Testis (tissue), 3 donors: ENCODE results near the gene RPS8. TPM values are rescaled to one million over a fixed set of nuclear protein-coding genes. Genes with fewer than 3 reads are reported as not detected.

Source experiments
- DNase-seq: peaks from one replicate; pipeline ENCODE4 v3.0.0-alpha.2; 2019
- H3K27ac ChIP-seq, 2 donors: fragments of 200-600 bp; sonication (generic); one replicate each; pipeline ENCODE4 v1.5.1; 2019
- H3K27me3 ChIP-seq: fragments of 200-600 bp; sonication (generic); one replicate; pipeline ENCODE4 v1.5.1; 2019
- H3K36me3 ChIP-seq: fragments of 200-600 bp; sonication (generic); one replicate; pipeline ENCODE4 v1.5.1; 2017; ENCODE audit warnings: low read depth; ENCODE audit errors: missing control alignments
- H3K4me1 ChIP-seq: fragments of 200-600 bp; sonication (generic); one replicate; pipeline ENCODE4 v1.5.1; 2019
- H3K4me3 ChIP-seq, 2 donors: fragments of 200-600 bp; sonication (generic); one replicate each; pipeline ENCODE4 v1.5.1; 2017 to 2019
- H3K9me3 ChIP-seq: fragments of 200-600 bp; sonication (generic); one replicate; pipeline ENCODE4 v1.5.1; 2017
- CTCF ChIP-seq, 3 experiments: fragments of 450-650 bp in 2 of 3; fragments of 200-600 bp in 1 of 3; sonication (generic) in 1 of 3; IDR thresholded peaks; one replicate each; pipeline ENCODE4 v1.5.1; 2016 to 2019; ENCODE audit warnings: antibody characterized with exemption in 3 of 3, mild to moderate bottlenecking in 2 of 3, moderate library complexity in 1 of 3
- POLR2A ChIP-seq: fragments of 450-650 bp; IDR thresholded peaks from one replicate; pipeline ENCODE4 v1.6.1; 2017; ENCODE audit warnings: antibody characterized with exemption, mild to moderate bottlenecking, moderate library complexity
- WGBS, 2 donors: methylation state at CpG; one replicate each; pipeline ENCODE4 v1.1.5; 2018; 5-methylcytosine and 5-hydroxymethylcytosine counted together
- intact Hi-C: fragments of 100-400 bp; cut with DNase I; formaldehyde crosslinking; loops from one replicate; pipeline ENCODE4 v1.15.1; 2023; ENCODE audit warnings: low total_unique reads
- polyA plus RNA-seq: library from polyadenylated mRNA; stranded (reverse); fragments of 350-450 nt; fragmentation: Illumina TruSeq; extraction: RNeasy Lipid Tissue Mini Kit (QIAGEN cat#74804); gene quantifications from one replicate; pipeline ENCODE4 v1.2.3, GENCODE V29; 2014; ENCODE audit warnings: low read depth, low replicate concordance; ENCODE audit not compliant: insufficient read depth
- total RNA-seq, 2 donors: library from RNA; depleted of rRNA; stranded (reverse); fragments of >200 nt; gene quantifications; one replicate each; pipeline ENCODE4 v1.2.3, GENCODE V29; 2016

RPS8 gene
- total and polyA plus RNA-seq, 3 donors from 2014 or later, result 431 to 935 (median 860) TPM

DNA sequence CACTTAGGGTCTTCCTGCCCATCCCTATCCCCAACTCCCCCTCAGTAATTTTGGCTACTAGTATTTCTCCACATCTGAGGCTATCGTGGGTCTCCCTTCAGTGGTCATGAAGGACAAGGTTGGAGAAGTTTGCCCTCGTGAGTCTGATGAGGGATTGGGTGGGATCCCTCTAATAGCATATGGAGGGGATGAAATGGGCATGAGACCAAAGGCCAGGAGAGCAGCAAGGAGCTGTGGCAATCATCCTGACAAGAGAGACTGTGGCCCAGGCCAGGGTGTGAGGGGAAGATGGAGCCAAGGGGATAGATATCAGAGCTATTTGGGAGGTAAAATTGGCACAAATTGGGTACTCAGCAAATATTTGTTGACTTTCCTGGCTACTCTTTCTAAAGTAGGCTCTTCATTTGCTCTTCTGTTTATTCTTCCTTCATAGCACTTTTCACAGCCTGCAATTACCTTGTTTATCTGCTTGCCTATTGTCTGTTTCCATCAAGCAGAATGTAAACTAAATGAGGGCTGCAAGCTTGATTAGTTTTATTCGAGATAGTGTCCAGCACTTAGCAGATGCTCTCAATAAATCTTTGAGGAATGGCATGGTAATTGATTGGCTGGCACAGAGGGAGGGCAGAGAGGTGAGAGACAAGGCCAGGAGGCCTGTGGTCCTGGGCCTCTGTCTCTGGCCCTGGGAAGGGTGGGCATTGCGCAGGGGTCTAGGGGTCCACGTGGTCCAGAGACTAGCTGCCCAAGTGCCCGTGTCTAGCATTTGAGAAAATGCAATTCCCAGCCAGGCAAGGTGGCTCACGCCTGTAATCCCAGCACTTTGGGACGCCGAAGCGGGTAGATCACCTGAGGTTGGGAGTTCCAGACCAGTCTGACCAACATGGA, 23.4 kb downstream of the RPS8 start:
- intact Hi-C loops, result no loop called here
- no peaks in the 10 kb centered on the region for H3K27me3 ChIP-seq
- WGBS, 2 donors, result 74% methylated on average over 9 to 10 of the region's 10 CpGs

DNA sequence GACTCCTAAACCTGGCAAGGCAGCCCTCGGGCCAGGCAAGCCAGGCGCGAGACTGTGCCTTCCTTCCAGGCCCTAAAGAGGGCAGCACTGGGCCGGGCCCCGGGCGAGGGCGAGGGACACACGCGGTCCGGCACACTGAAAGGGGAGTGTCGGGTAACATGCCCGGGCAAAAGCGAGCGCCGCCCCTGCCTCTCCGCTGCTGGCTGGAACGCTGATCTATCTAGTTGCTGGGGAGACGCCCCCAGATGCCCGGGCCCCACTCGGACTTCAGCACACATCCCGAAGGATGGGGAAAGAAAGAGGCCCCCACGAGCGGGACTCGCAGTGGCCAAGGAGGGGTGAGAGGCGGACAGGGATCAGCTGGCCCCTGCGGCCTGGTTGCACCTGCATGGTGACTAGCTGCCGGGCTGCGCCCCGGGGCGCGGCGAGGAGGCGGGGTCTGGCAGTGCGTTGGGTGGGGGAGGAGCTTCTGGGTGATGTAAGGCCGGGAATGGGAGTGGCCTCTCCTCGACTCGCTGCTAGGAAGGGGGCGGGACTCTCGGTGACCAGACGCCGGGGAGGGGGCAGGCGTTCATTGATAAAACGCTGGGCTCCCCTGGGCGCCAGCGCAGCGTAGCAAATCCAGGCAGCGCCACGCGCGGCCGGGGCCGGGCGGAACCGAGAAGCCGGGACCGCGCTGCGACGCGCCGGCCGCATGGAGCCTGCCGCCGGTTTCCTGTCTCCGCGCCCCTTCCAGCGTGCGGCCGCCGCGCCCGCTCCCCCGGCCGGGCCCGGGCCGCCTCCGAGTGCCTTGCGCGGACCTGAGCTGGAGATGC, 24.6 kb downstream of the RPS8 start, which contains the start of gene PLK3:
PLK3 (plus strand) TSS at position 608 of the 815 bp plus-strand sequence; CDS start at position 695, 87 bp downstream.
- TF ChIP-seq POLR2A, result peak; percentile 82
- peak; percentile 80 to 87 (median 80) for TF ChIP-seq CTCF (IDR thresholded peaks at IDR 0.05)
- WGBS, 2 donors, result 0 to 2% methylated on average over 10 to 58 of the region's 79 CpGs
- intact Hi-C loops, result no loop called here
- no peaks in the 10 kb centered on the region for H3K27me3 ChIP-seq
- peak within 1 kb of the TSS; percentile 76 to 88 for H3K27ac ChIP-seq
- peaks cover 13% of the 10 kb centered on the region for H3K4me1 ChIP-seq
- peak; percentile 99 for DNase-seq
- H3K36me3 ChIP-seq, result no peaks in the 10 kb centered on the region
- peak within 1 kb of the TSS; percentile 74 to 83 for H3K4me3 ChIP-seq
- H3K9me3 ChIP-seq, result no peaks in the 10 kb centered on the region

More for the DNA sequence above, 23.4 kb downstream of the RPS8 start:
- Histone ChIP-seq H3K9me3 (no peaks in the 10 kb centered on the region), H3K27ac (peak overlapping the region; percentile 64 to 88), H3K4me3 (no peak overlapping the region), H3K4me1 (peaks cover 14% of the 10 kb centered on the region), H3K36me3 (no peaks in the 10 kb centered on the region)
- DNase-seq, result no peak
- no peak for TF ChIP-seq POLR2A
- TF ChIP-seq CTCF (IDR thresholded peaks at IDR 0.05), result no peak

DNA sequence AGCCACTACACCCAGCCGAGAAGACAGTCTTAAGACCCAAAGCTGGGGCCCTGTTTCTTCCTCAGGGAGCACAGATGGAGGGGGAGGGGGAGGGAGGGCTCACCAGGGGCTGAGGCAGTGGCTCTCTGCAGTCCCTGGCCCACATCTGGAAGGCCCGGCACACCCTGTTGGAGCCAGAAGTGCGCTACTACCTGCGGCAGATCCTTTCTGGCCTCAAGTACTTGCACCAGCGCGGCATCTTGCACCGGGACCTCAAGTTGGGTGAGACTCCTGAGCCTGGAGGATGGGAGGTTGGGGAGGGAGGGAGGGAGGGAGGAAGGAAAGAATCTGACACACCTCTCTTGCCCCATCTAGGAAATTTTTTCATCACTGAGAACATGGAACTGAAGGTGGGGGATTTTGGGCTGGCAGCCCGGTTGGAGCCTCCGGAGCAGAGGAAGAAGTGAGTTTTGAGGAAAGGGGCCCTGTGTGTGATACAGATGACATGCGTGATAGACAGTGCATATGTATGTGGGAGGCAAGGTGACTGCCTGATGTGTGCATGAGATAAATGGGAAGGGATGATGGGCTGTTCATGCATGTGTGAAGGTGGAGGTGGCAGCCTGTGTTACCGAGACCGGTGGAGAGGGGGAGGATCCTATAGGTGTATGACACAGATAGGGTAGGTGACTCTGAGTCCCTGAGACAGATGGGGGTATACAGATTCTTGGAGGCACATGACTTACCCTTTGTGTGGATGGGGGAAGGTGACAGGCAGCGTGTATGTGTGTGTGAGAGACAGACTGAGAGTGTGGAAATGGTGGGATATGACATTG, 26.4 kb downstream of the RPS8 start:
- Histone ChIP-seq H3K27me3 (no peaks in the 10 kb centered on the region), H3K4me3 (peak overlapping the region in 1 of 2 donors; percentile 1), H3K36me3 (no peaks in the 10 kb centered on the region), H3K4me1 (peaks cover 21% of the 10 kb centered on the region), H3K27ac (no peak overlapping the region), H3K9me3 (no peaks in the 10 kb centered on the region)
- no peak for DNase-seq
- 66 to 68% methylated on average over 13 of the region's 13 CpGs for WGBS, 2 donors
- TF ChIP-seq CTCF (IDR thresholded peaks at IDR 0.05) (no peak), POLR2A (no peak)
- intact Hi-C loops, result no loop called here

GRCh38 chr1:44802306-44803061, 27.1 kb downstream of the RPS8 start:
- Histone ChIP-seq H3K27me3 (no peaks in the 10 kb centered on the region), H3K36me3 (no peaks in the 10 kb centered on the region), H3K4me3 (no peak overlapping the region), H3K9me3 (no peaks in the 10 kb centered on the region), H3K4me1 (peaks cover 29% of the 10 kb centered on the region), H3K27ac (no peak overlapping the region)
- no peak for DNase-seq
- TF ChIP-seq POLR2A, result no peak
- TF ChIP-seq CTCF (IDR thresholded peaks at IDR 0.05), result no peak
- intact Hi-C loops, result no loop called here
- 84 to 85% methylated on average over 11 to 13 of the region's 13 CpGs for WGBS, 2 donors
